ACC112 (cell line): Measurements from ENCODE around the gene DHRSX.
"Not testable (repeated sequence)": the region's sequence is repeated elsewhere in the genome, so short reads cannot be mapped to it uniquely, and the experiment has no call there.

Experiments used
- H2AFZ ChIP-seq: fragments of 200-600 bp; sonication (generic); one replicate; pipeline ENCODE4 v1.6.0; 2017; ENCODE audit warnings: antibody characterized with exemption, low read length; ENCODE audit not compliant: unreplicated experiment
- H3K27ac ChIP-seq: fragments of 200-600 bp; sonication (generic); 2 replicates; pipeline ENCODE4 v1.5.1; 2014; ENCODE audit warnings: low read depth, mild to moderate bottlenecking, antibody characterized with exemption, low read length, moderate library complexity
- H3K27me3 ChIP-seq: fragments of 200-600 bp; sonication (generic); 2 replicates; pipeline ENCODE4 v1.6.1; 2014; ENCODE audit warnings: mild to moderate bottlenecking, antibody characterized with exemption, low read length, moderate library complexity, mixed read lengths; ENCODE audit not compliant: insufficient read depth
- H3K36me3 ChIP-seq: fragments of 200-600 bp; sonication (generic); 2 replicates; pipeline ENCODE4 v1.6.1; 2016; ENCODE audit warnings: mild to moderate bottlenecking, antibody characterized with exemption, low read length, moderate library complexity, mixed read lengths; ENCODE audit not compliant: insufficient read depth
- H3K4me1 ChIP-seq: fragments of 200-600 bp; sonication (generic); one replicate; pipeline ENCODE4 v1.6.1; 2016; ENCODE audit warnings: low read length, mixed read lengths; ENCODE audit not compliant: insufficient read depth, unreplicated experiment, control insufficient read depth
- H3K4me3 ChIP-seq: fragments of 200-600 bp; sonication (generic); 2 replicates; pipeline ENCODE4 v1.5.1; 2014; ENCODE audit warnings: mild to moderate bottlenecking, low read depth, low read length
- H3K79me2 ChIP-seq: fragments of 200-600 bp; sonication (generic); one replicate; pipeline ENCODE4 v1.6.0; 2016; ENCODE audit warnings: low read length; ENCODE audit not compliant: control insufficient read depth, unreplicated experiment, insufficient read depth

DHRSX gene

GRCh38 chrX:2371026-2371711, 129.6 kb downstream of the DHRSX start:
- Histone ChIP-seq H3K27me3 (no peaks in the 10 kb centered on the region), H3K36me3 (peaks cover 8% of the 10 kb centered on the region; the same call in 1 of the 2 replicates), H3K27ac (no peak overlapping the region), H2AFZ (no peak overlapping the region), H3K4me1 (no peaks in the 10 kb centered on the region), H3K79me2 (no peaks in the 10 kb centered on the region), H3K4me3 (no peak overlapping the region)

DNA sequence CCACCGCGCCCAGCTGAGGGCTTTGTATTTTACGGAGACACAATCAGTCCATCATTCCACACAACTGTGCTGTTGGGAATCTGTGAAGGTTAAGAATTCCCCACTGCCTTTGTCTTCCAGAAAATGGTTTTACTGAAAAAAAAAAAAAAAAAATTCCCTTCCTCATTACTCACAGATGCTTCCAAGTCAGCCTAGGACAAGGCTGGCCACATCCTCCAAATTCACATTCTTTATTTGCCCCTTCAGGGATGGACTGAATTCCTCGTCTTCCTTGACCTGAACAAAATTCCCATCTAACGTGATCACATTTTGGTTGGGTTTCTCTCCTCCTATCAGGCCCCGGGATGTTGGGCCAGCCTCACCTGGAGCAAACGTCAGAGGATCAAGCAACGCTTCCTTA, 130.3 kb downstream of the DHRSX start:
- no peaks in the 10 kb centered on the region for H3K4me1 ChIP-seq
- no peaks in the 10 kb centered on the region for H3K79me2 ChIP-seq
- H3K36me3 ChIP-seq: peaks cover 8% of the 10 kb centered on the region; the same call in 1 of the 2 replicates
- H3K27ac ChIP-seq: no peak overlapping the region
- H3K4me3 ChIP-seq: no peak overlapping the region
- no peaks in the 10 kb centered on the region for H3K27me3 ChIP-seq
- no peak overlapping the region for H2AFZ ChIP-seq

DNA sequence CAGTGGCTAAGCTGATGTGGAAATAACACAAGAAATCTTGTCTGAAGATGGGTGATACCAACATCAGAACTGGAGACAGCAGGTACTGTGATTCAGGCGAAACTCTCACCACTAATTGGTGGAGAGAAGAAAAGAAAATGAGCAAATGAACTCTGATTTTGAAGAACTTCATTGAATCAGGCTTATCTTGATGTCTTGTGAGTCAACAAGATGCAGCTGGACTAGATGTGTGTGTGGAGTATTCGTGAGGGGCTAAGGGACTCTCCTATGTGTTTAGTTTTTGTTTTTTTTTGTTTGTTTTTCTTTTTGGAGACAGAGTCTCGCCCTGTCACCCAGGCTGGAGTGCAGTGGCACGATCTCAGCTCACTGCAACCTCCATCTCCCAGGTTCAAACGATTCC, 131.6 kb downstream of the DHRSX start:
- Histone ChIP-seq H3K79me2 (no peaks in the 10 kb centered on the region), H3K4me1 (no peaks in the 10 kb centered on the region), H3K36me3 (peaks cover 8% of the 10 kb centered on the region; the same call in 1 of the 2 replicates), H3K4me3 (no peak overlapping the region), H3K27ac (no peak overlapping the region), H3K27me3 (no peaks in the 10 kb centered on the region), H2AFZ (no peak overlapping the region)

DNA sequence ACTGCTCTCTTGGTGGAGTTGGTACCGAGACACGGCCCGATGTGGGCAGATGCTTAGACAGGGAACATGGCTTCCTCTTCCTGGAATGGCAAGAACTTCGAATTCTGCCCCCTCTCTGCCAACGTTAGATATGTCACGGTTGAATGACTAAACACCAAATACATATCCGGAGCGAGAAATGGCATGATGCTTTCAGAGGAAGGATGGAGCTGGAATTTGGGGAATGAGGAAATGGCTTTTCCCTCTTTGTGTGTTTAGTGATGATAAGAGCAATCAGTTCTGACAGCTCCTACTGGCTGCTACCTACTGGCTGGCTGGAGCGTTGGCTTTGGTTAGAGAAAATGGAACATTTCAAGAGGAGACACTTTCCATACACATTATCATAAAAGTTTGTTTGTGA, 140.0 kb downstream of the DHRSX start:
- H3K4me3 ChIP-seq: no peak overlapping the region
- no peaks in the 10 kb centered on the region for H3K27me3 ChIP-seq
- H3K4me1 ChIP-seq: no peaks in the 10 kb centered on the region
- H3K79me2 ChIP-seq: no peaks in the 10 kb centered on the region
- H3K36me3 ChIP-seq: peaks cover 6% of the 10 kb centered on the region; the same call in 1 of the 2 replicates
- no peak overlapping the region for H2AFZ ChIP-seq
- H3K27ac ChIP-seq: no peak overlapping the region

- H3K36me3 ChIP-seq: not testable (repeated sequence)
Observed at GRCh38 chrX:2359522-2359921, 141.3 kb downstream of the DHRSX start.

GRCh38 chrX:2351999-2352995, 148.5 kb downstream of the DHRSX start:
- Histone ChIP-seq H3K79me2 (no peaks in the 10 kb centered on the region), H3K27me3 (no peaks in the 10 kb centered on the region), H3K4me1 (peaks cover 21% of the 10 kb centered on the region), H3K27ac (peak overlapping the region; percentile 89), H3K4me3 (peak overlapping the region; percentile 28), H2AFZ (no peak overlapping the region), H3K36me3 (no peaks in the 10 kb centered on the region)

More at GRCh38 chrX:2359522-2359921, 141.3 kb downstream of the DHRSX start:
- H3K4me1 ChIP-seq, H3K79me2 ChIP-seq, H2AFZ ChIP-seq, H3K27ac ChIP-seq, H3K27me3 ChIP-seq, H3K4me3 ChIP-seq: not testable (repeated sequence)

- no peak overlapping the region for H2AFZ ChIP-seq
- peak overlapping the region; percentile 89 for H3K27ac ChIP-seq
Observed at GRCh38 chrX:2351321-2351720, 149.5 kb downstream of the DHRSX start.

DNA sequence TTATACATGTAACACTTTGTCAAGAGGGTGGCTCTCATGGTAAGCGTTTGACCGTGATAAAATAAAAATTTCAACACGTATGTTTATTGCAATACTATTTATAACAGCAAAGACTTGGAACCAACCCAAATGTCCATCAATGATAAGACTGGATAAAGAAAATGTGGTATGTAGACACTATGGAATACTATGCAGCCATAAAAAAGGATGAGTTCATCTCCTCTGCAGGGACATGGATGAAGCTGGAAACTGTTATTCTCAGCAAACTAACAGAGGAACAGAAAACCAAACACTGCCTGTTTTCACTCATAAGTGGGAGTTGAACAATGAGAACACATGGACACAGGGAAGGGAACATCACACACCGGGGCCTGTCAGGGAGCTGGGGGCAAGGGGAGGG, 150.1 kb downstream of the DHRSX start:
- H3K4me3 ChIP-seq, H3K36me3 ChIP-seq, H3K79me2 ChIP-seq, H3K27me3 ChIP-seq, H2AFZ ChIP-seq: not testable (repeated sequence)
- Histone ChIP-seq H3K4me1 (peaks cover 21% of the 10 kb centered on the region), H3K27ac (peak overlapping the region; percentile 89; the same call in 1 of the 2 replicates)

More at GRCh38 chrX:2351321-2351720, 149.5 kb downstream of the DHRSX start:
- no peak overlapping the region for H3K4me3 ChIP-seq
- no peaks in the 10 kb centered on the region for H3K79me2 ChIP-seq
- no peaks in the 10 kb centered on the region for H3K36me3 ChIP-seq
- H3K27me3 ChIP-seq: no peaks in the 10 kb centered on the region
- H3K4me1 ChIP-seq: peaks cover 21% of the 10 kb centered on the region

GRCh38 chrX:2350036-2350435, 150.7 kb downstream of the DHRSX start:
- not testable (repeated sequence) for H3K27ac ChIP-seq, H3K27me3 ChIP-seq, H3K4me3 ChIP-seq, H3K36me3 ChIP-seq, H3K79me2 ChIP-seq, H2AFZ ChIP-seq
- H3K4me1 ChIP-seq: peaks cover 21% of the 10 kb centered on the region

GRCh38 chrX:2348211-2348610, 152.6 kb downstream of the DHRSX start:
- Histone ChIP-seq H3K27me3 (no peaks in the 10 kb centered on the region), H3K27ac (no peak overlapping the region), H3K36me3 (peaks cover 7% of the 10 kb centered on the region; the same call in 1 of the 2 replicates), H2AFZ (no peak overlapping the region), H3K4me3 (no peak overlapping the region), H3K4me1 (peaks cover 22% of the 10 kb centered on the region), H3K79me2 (peaks cover 4% of the 10 kb centered on the region)
